Measurements from ENCODE around the gene TERB1. TPM values are rescaled to one million over a fixed set of nuclear protein-coding genes. Genes with fewer than 3 reads are reported as not detected.

Gene TERB1
- total and polyA plus RNA-seq, 2 donors (not counting 3 experiments of a cell fraction or from before 2014, with no cell fraction given), result not detected

GRCh38 chr16:66810391-66810790, 9.0 kb upstream of the TERB1 start:
- no TSS peak for BruUV-seq (replicated peaks)
- no peaks in the 10 kb centered on the region for H3K4me1 ChIP-seq (ENCODE audit: control insufficient read depth, extremely low read depth, insufficient read depth, low read length)
- ChIA-PET CTCF (interaction anchor here (0.9 to 1.4 kb wide), 3 partner anchors 9 to 20 kb away, joined by 3 read pairs; partner anchors contain the start of gene NAE1), POLR2A (no interaction called here)
- intact Hi-C loops (cut with micrococcal nuclease), result no loop called here
- no peaks in the 10 kb centered on the region for H3K9me3 ChIP-seq (replicated peaks; ENCODE audit: control insufficient read depth, insufficient read depth, low read length)
- no peak overlapping the region for H3K4me3 ChIP-seq (replicated peaks in 1 of 3; ENCODE audit: insufficient read depth in 1 of 3, low read depth in 1 of 3, low read length in 3 of 3)
- H3K79me2 ChIP-seq (ENCODE audit: control insufficient read depth, insufficient read depth, low read length), result no peaks in the 10 kb centered on the region
- no peak overlapping the region for H3K4me2 ChIP-seq (ENCODE audit: insufficient read depth, low read length)
- peaks cover 2 to 18% of the 10 kb centered on the region in 2 experiments for H3K36me3 ChIP-seq (ENCODE audit: control insufficient read depth in 2 of 2, extremely low read depth in 1 of 2, insufficient read depth in 2 of 2, low read length in 2 of 2)
- TF ChIP-seq MAX (IDR thresholded peaks at IDR 0.05; ENCODE audit: insufficient read depth, insufficient read length) (no peak), POLR2AphosphoS5 (IDR thresholded peaks at IDR 0.05; ENCODE audit: insufficient read depth, low read depth, low read length) (no peak), FOS (IDR thresholded peaks at IDR 0.05; ENCODE audit: borderline replicate concordance, insufficient read depth, low read length) (no peak), MYC (IDR thresholded peaks at IDR 0.05; ENCODE audit: low read depth, low read length) (no peak), GATA2 (IDR thresholded peaks at IDR 0.05; ENCODE audit: insufficient read depth, insufficient read length, low read depth, low read length) (no peak), EZH2 (IDR thresholded peaks at IDR 0.05; ENCODE audit: borderline replicate concordance, low read depth, low read length, severe bottlenecking) (no peak), POLR2A (IDR thresholded peaks at IDR 0.05; ENCODE audit: low read depth, low read length) (no peak), JUN (IDR thresholded peaks at IDR 0.05; ENCODE audit: borderline replicate concordance, insufficient read depth, insufficient read length, low read depth) (no peak)
- TF ChIP-seq, protein P1, sequence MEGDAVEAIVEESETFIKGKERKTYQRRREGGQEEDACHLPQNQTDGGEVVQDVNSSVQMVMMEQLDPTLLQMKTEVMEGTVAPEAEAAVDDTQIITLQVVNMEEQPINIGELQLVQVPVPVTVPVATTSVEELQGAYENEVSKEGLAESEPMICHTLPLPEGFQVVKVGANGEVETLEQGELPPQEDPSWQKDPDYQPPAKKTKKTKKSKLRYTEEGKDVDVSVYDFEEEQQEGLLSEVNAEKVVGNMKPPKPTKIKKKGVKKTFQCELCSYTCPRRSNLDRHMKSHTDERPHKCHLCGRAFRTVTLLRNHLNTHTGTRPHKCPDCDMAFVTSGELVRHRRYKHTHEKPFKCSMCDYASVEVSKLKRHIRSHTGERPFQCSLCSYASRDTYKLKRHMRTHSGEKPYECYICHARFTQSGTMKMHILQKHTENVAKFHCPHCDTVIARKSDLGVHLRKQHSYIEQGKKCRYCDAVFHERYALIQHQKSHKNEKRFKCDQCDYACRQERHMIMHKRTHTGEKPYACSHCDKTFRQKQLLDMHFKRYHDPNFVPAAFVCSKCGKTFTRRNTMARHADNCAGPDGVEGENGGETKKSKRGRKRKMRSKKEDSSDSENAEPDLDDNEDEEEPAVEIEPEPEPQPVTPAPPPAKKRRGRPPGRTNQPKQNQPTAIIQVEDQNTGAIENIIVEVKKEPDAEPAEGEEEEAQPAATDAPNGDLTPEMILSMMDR (IDR thresholded peaks at IDR 0.05; ENCODE audit: extremely low read depth in 1 of 2, insufficient read depth in 1 of 2, low read depth in 1 of 2, low read length in 2 of 2), result no peak
- FAIRE-seq, result no peak
- H3K27me3 ChIP-seq (ENCODE audit: control insufficient read depth in 2 of 2, insufficient read depth in 2 of 2, low read length in 2 of 2), result no peaks in the 10 kb centered on the region
- no peak overlapping the region for H3K27ac ChIP-seq (ENCODE audit: insufficient read depth, low read depth, low read length)
- DNase-seq (ENCODE audit: low read depth, low spot score), result no peak
- H3K9ac ChIP-seq (replicated peaks; ENCODE audit: extremely low read depth, insufficient read depth, low read length), result no peak overlapping the region
- no peaks in the 10 kb centered on the region for H3K9me1 ChIP-seq (replicated peaks; ENCODE audit: control insufficient read depth, extremely low read depth, insufficient read depth, low read length)
- no peaks in the 10 kb centered on the region for H4K20me1 ChIP-seq (replicated peaks; ENCODE audit: control insufficient read depth, extremely low read depth, insufficient read depth, low read length)
- no peak overlapping the region for H2AFZ ChIP-seq (ENCODE audit: low read depth, low read length)
- dilution Hi-C loops (cut with MboI; ENCODE audit: extremely low pct_ligation_motif_present, low sequenced_read_pairs), result no loop called here

All from endothelial cell of umbilical vein (primary cell).